OCI-LY1 (cell line): ENCODE measurements around the gene RIBC1.

Experiments
- H2AFZ ChIP-seq: fragments of 200-600 bp; sonication (generic), shearing (Covaris generic); 2 replicates; pipeline ENCODE4 v1.6.0; 2014; ENCODE audit warnings: antibody characterized with exemption, mild to moderate bottlenecking, low read length
- H3F3A ChIP-seq: fragments of 200-600 bp; sonication (generic), shearing (Covaris generic); 2 replicates; pipeline ENCODE4 v1.6.0; 2014; ENCODE audit warnings: mild to moderate bottlenecking, antibody characterized with exemption, low read length, moderate library complexity; ENCODE audit not compliant: insufficient read depth
- H3K27ac ChIP-seq: fragments of 200-600 bp; sonication (generic); 2 replicates; pipeline ENCODE4 v1.5.1; 2014; ENCODE audit warnings: low read length, mixed run types, mild to moderate bottlenecking, low read depth; ENCODE audit not compliant: poor library complexity, severe bottlenecking
- H3K27me3 ChIP-seq: fragments of 200-600 bp; sonication (generic); 2 replicates; pipeline ENCODE4 v1.6.0; 2014; ENCODE audit warnings: antibody characterized with exemption, mild to moderate bottlenecking, low read length, moderate library complexity; ENCODE audit not compliant: insufficient read depth
- H3K36me3 ChIP-seq: fragments of 200-600 bp; sonication (generic); 2 replicates; pipeline ENCODE4 v1.6.1; 2014; ENCODE audit warnings: mild to moderate bottlenecking, antibody characterized with exemption, low read length, moderate library complexity, mixed read lengths; ENCODE audit not compliant: insufficient read depth
- H3K4me1 ChIP-seq: fragments of 200-600 bp; sonication (generic); 2 replicates; pipeline ENCODE4 v1.5.1; 2014; ENCODE audit warnings: mild to moderate bottlenecking, low read length, moderate library complexity; ENCODE audit not compliant: insufficient read depth, severe bottlenecking
- H3K4me2 ChIP-seq: fragments of 200-600 bp; sonication (generic), shearing (Covaris generic); 2 replicates; pipeline ENCODE4 v1.6.1; 2014; ENCODE audit warnings: low read length
- H3K4me3 ChIP-seq: fragments of 200-600 bp; sonication (generic); 2 replicates; pipeline ENCODE4 v1.5.1; 2014; ENCODE audit warnings: low read length, low read depth, mild to moderate bottlenecking, mixed read lengths; ENCODE audit not compliant: poor library complexity, severe bottlenecking
- H3K79me2 ChIP-seq: fragments of 200-600 bp; shearing (Covaris generic); 2 replicates; pipeline ENCODE4 v1.6.1; 2016; ENCODE audit warnings: mixed run types, low read length, mixed read lengths; ENCODE audit not compliant: insufficient read depth
- H3K9ac ChIP-seq: fragments of 200-600 bp; sonication (generic), shearing (Covaris generic); 2 replicates; pipeline ENCODE4 v1.6.1; 2014; ENCODE audit warnings: mild to moderate bottlenecking, low read length, mixed read lengths
- H3K9me2 ChIP-seq: fragments of 200-600 bp; sonication (generic), shearing (Covaris generic); 2 replicates; pipeline ENCODE4 v1.6.1; 2014; ENCODE audit warnings: low read depth, mild to moderate bottlenecking, low read length, mixed read lengths
- H3K9me3 ChIP-seq: fragments of 200-600 bp; shearing (Covaris generic); 2 replicates; pipeline ENCODE4 v1.6.1; 2014; ENCODE audit warnings: low read length, mixed read lengths
- H4K20me1 ChIP-seq: fragments of 200-600 bp; sonication (generic), shearing (Covaris generic); 2 replicates; pipeline ENCODE4 v1.6.0; 2016; ENCODE audit warnings: mild to moderate bottlenecking, low read length; ENCODE audit not compliant: insufficient read depth
- CTCF ChIP-seq: fragments of 200-600 bp; sonication (generic), shearing (Covaris generic); IDR thresholded peaks from 2 replicates; pipeline ENCODE4 v1.5.1; 2017; ENCODE audit warnings: mild to moderate bottlenecking, antibody characterized with exemption, low read length, moderate library complexity, mixed read lengths
- EZH2 ChIP-seq: fragments of 200-600 bp; sonication (generic), shearing (Covaris generic); IDR thresholded peaks from 2 replicates; pipeline ENCODE4 v1.8.0; 2017; ENCODE audit warnings: borderline replicate concordance, mixed run types, mild to moderate bottlenecking, antibody characterized with exemption, low read length, moderate library complexity, mixed read lengths

The RIBC1 gene

GRCh38 chrX:53422086-53422860, 400 bp upstream of the RIBC1 start, which contains the start of gene SMC1A:
Gene SMC1A, minus strand, starts transcription at chrX:53422654. Its CDS starts 54 bp downstream, at chrX:53422600.
- Histone ChIP-seq H3K9ac (peak within 1 kb of the TSS; percentile 99), H3K4me2 (peak within 1 kb of the TSS; percentile 95), H3K27me3 (no peaks in the 10 kb centered on the region), H3F3A (no peaks in the 10 kb centered on the region), H3K36me3 (peaks cover 10% of the 10 kb centered on the region; the same call in 1 of the 2 replicates), H3K9me3 (no peaks in the 10 kb centered on the region), H3K9me2 (no peaks in the 10 kb centered on the region), H2AFZ (no peak within 1 kb of the TSS), H3K4me1 (peaks cover 20% of the 10 kb centered on the region), H3K4me3 (peak within 1 kb of the TSS; percentile 98), H4K20me1 (no peaks in the 10 kb centered on the region), H3K79me2 (peaks cover 45% of the 10 kb centered on the region), H3K27ac (peak within 1 kb of the TSS; percentile 90)
- no peak for TF ChIP-seq CTCF
- no peak for TF ChIP-seq EZH2

DNA sequence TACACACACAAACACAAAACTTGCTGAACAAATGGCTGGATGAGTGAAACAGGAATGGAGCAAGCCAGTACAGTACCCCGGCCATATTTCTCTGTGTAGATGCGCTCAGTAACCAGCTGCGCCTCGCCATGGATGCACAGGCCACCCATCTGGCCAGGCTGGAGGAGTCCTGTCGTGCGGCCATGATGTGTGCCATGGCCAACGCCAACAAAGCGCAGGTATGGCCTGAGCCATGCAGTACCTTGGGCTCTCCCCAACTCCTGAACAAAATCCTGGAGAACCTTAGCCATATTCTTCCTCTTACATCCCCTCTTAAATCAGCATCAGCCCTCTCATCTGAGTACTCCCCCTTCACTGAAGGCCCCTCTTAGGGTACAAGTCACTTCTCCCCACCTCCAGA, 7.1 kb downstream of the RIBC1 start:
- no peak overlapping the region for H3K9ac ChIP-seq
- H3K27ac ChIP-seq, result no peak overlapping the region
- no peaks in the 10 kb centered on the region for H4K20me1 ChIP-seq
- H3K4me2 ChIP-seq, result no peak overlapping the region
- no peak overlapping the region for H3K4me3 ChIP-seq
- peaks cover 11% of the 10 kb centered on the region for H3K4me1 ChIP-seq
- TF ChIP-seq CTCF, result no peak
- no peak for TF ChIP-seq EZH2
- H3K9me3 ChIP-seq, result no peaks in the 10 kb centered on the region
- no peak overlapping the region for H2AFZ ChIP-seq
- no peaks in the 10 kb centered on the region for H3K27me3 ChIP-seq
- H3K79me2 ChIP-seq, result 0 out of 2 replicates have a peak, but pooled peaks cover 2% of the 10 kb centered on the region
- H3F3A ChIP-seq, result no peaks in the 10 kb centered on the region
- H3K9me2 ChIP-seq, result no peaks in the 10 kb centered on the region
- peaks cover 28% of the 10 kb centered on the region for H3K36me3 ChIP-seq

DNA sequence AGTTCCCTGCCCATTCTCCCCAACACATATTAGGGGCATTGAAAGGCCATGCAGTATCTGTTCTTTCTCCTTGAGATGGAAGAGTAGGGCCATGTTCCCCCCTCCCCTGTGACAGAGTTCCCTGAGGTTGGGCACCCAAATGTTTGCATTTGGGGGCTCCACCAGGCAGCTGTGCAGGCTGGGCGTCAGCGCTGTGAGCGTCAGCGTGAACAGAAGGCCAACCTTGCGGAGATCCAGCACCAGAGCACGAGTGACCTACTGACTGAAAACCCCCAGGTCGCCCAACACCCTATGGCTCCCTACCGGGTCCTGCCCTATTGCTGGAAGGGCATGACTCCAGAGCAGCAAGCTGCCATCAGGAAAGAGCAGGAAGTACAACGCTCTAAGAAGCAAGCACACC, 7.6 kb downstream of the RIBC1 start:
- no peak overlapping the region for H3K9ac ChIP-seq
- H4K20me1 ChIP-seq, result no peaks in the 10 kb centered on the region
- no peaks in the 10 kb centered on the region for H3K27me3 ChIP-seq
- TF ChIP-seq CTCF, result no peak
- TF ChIP-seq EZH2, result no peak
- no peaks in the 10 kb centered on the region for H3F3A ChIP-seq
- H3K9me3 ChIP-seq, result no peaks in the 10 kb centered on the region
- no peak overlapping the region for H3K4me3 ChIP-seq
- H2AFZ ChIP-seq, result no peak overlapping the region
- H3K4me1 ChIP-seq, result peaks cover 13% of the 10 kb centered on the region
- H3K36me3 ChIP-seq, result peaks cover 28% of the 10 kb centered on the region
- no peak overlapping the region for H3K27ac ChIP-seq
- H3K4me2 ChIP-seq, result no peak overlapping the region
- H3K9me2 ChIP-seq, result no peaks in the 10 kb centered on the region
- H3K79me2 ChIP-seq, result 0 out of 2 replicates have a peak, but pooled peaks cover 2% of the 10 kb centered on the region
